HG03095 (cell line): ENCODE measurements around the gene ZNF823.
A peak's percentile ranks its signal among the peaks of the same experiment; 100 is the strongest.

Experiments
- ATAC-seq: cut with Tn5 transposase; IDR thresholded peaks from one replicate; pipeline ENCODE4 v1.9.1; 2021; ENCODE audit warnings: moderate library complexity; ENCODE audit not compliant: unreplicated experiment

The ZNF823 gene

GRCh38 chr19:11737964-11738745 is 591 bp downstream of the ZNF823 start:
- peak; percentile 30 for ATAC-seq

GRCh38 chr19:11736696-11737095 is 2.0 kb downstream of the ZNF823 start:
- ATAC-seq: no peak

GRCh38 chr19:11735375-11735774 is 3.4 kb downstream of the ZNF823 start:
- no peak for ATAC-seq

GRCh38 chr19:11729586-11729985 is 9.2 kb downstream of the ZNF823 start:
- no peak for ATAC-seq

- no peak for ATAC-seq
These were observed 16.3 kb downstream of the ZNF823 start for GRCh38 chr19:11722414-11722813.

- ATAC-seq: no peak
These were observed 17.1 kb downstream of the ZNF823 start for GRCh38 chr19:11721681-11722080.

- no peak for ATAC-seq
These were observed 28.4 kb downstream of the ZNF823 start for GRCh38 chr19:11710313-11710712.

GRCh38 chr19:11708457-11708856 is 30.3 kb downstream of the ZNF823 start:
- no peak for ATAC-seq

- ATAC-seq: no peak
These were observed 33.3 kb downstream of the ZNF823 start for GRCh38 chr19:11705474-11705873.

- ATAC-seq: no peak
These were observed 34.1 kb downstream of the ZNF823 start for GRCh38 chr19:11704626-11705025.

GRCh38 chr19:11699931-11700794 is 38.6 kb downstream of the ZNF823 start:
- ATAC-seq: no peak

GRCh38 chr19:11698231-11698630 is 40.5 kb downstream of the ZNF823 start:
- no peak for ATAC-seq

- ATAC-seq: no peak
These were observed 41.4 kb downstream of the ZNF823 start for GRCh38 chr19:11697284-11697855.

- ATAC-seq: peak; percentile 66
These were observed 44.0 kb downstream of the ZNF823 start for GRCh38 chr19:11694533-11695439.

GRCh38 chr19:11693505-11694499 is 44.9 kb downstream of the ZNF823 start:
- no peak for ATAC-seq

GRCh38 chr19:11692127-11692790 is 46.5 kb downstream of the ZNF823 start:
- no peak for ATAC-seq

- ATAC-seq: no peak
These were observed 52.8 kb downstream of the ZNF823 start for GRCh38 chr19:11685676-11686650.
